Smooth muscle cell (in vitro differentiated cells): ENCODE data around the gene AMMECR1. TPM values are rescaled to one million over a fixed set of nuclear protein-coding genes. Genes with fewer than 3 reads are reported as not detected.

Experiments
- DNase-seq: peaks from one replicate; lab custom pipeline; 2025; ENCODE audit not compliant: unreplicated experiment; lab: John Stamatoyannopoulos, UW
- H2AFZ ChIP-seq: fragments of 200-600 bp; sonication (generic); 2 replicates; pipeline ENCODE4 v1.6.0; 2016; ENCODE audit warnings: antibody characterized with exemption, low read depth, mild to moderate bottlenecking
- H3F3A ChIP-seq: fragments of 200-600 bp; sonication (generic); 2 replicates; pipeline ENCODE4 v1.6.0; 2017; ENCODE audit warnings: antibody characterized with exemption, low read depth
- H3K27ac ChIP-seq: fragments of 200-600 bp; sonication (generic); 2 replicates; pipeline ENCODE4 v1.5.1; 2016; ENCODE audit warnings: low read depth, mild to moderate bottlenecking
- H3K27me3 ChIP-seq: fragments of 200-600 bp; sonication (generic); 2 replicates; pipeline ENCODE4 v1.6.1; 2016; ENCODE audit warnings: low read depth, mild to moderate bottlenecking
- H3K36me3 ChIP-seq: fragments of 200-600 bp; sonication (generic); 2 replicates; pipeline ENCODE4 v1.5.1; 2016; ENCODE audit warnings: low read depth
- H3K4me1 ChIP-seq: fragments of 200-600 bp; sonication (generic); 2 replicates; pipeline ENCODE4 v1.5.1; 2016; ENCODE audit warnings: low read depth
- H3K4me2 ChIP-seq: fragments of 200-600 bp; sonication (generic); 2 replicates; pipeline ENCODE4 v1.6.0; 2016; ENCODE audit warnings: mild to moderate bottlenecking
- H3K4me3 ChIP-seq: fragments of 200-600 bp; sonication (generic); 2 replicates; pipeline ENCODE4 v1.5.1; 2016; ENCODE audit warnings: mild to moderate bottlenecking
- H3K79me2 ChIP-seq: fragments of 200-600 bp; sonication (generic); 2 replicates; pipeline ENCODE4 v1.6.0; 2016; ENCODE audit warnings: low read depth, mild to moderate bottlenecking
- H3K9ac ChIP-seq: fragments of 200-600 bp; sonication (generic); 2 replicates; pipeline ENCODE4 v1.6.0; 2016; ENCODE audit warnings: low read depth
- H3K9me3 ChIP-seq: fragments of 200-600 bp; sonication (generic); replicated peaks from 2 replicates; pipeline ENCODE4 v1.5.1; 2016; ENCODE audit warnings: low read depth
- H4K20me1 ChIP-seq: fragments of 200-600 bp; sonication (generic); 2 replicates; pipeline ENCODE4 v1.6.0; 2016; ENCODE audit warnings: low read depth
- WGBS: methylation state at CpG from one replicate; pipeline ENCODE4 v1.1.7; 2016; ENCODE audit warnings: low lambda C conversion rate; 5-methylcytosine and 5-hydroxymethylcytosine counted together
- polyA plus RNA-seq: library from polyadenylated mRNA; unstranded; fragments of >200 nt; fragmentation: Nextera tagmentation; extraction: Ambion mirVana; gene quantifications from 2 replicates; pipeline ENCODE4 v1.2.1, GENCODE V29; 2016
- total RNA-seq: library from RNA; depleted of rRNA; stranded (reverse); fragments of >200 nt; gene quantifications from 2 replicates; pipeline ENCODE4 v1.2.3, GENCODE V29; 2014
- TF ChIP-seq, protein P1 (sequence below): fragments of 200-600 bp; sonication (generic); IDR thresholded peaks from 2 replicates; pipeline ENCODE4 v1.5.1; 2017; ENCODE audit warnings: borderline replicate concordance, mild to moderate bottlenecking, antibody characterized with exemption; ENCODE audit not compliant: insufficient read depth, poor library complexity, severe bottlenecking

AMMECR1 gene
- total and polyA plus RNA-seq, 2 experiments from 2014 or later: 5.5 to 19.6 TPM

DNA sequence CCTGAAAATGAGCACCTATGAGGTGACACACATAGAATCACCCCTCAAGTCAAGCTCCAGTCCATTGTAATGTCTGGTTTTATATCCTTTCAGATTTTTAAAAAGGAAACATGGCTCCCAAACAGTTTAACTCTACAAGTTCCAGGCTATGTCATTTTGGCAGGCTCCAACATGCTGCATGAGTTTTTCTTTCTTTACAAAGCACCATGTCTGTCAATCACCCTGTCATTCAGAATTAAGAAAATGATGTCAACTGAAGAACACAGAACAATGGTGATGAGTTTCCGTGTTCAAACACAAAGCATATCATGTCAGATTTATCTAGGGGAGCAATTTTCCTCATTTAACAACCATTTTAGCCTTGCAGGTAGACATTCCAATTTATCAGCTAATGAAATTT is 106.5 kb downstream of the AMMECR1 start:
- Histone ChIP-seq H3K27me3 (no peaks in the 10 kb centered on the region), H3K4me2 (no peak overlapping the region), H3K4me3 (no peak overlapping the region), H4K20me1 (no peaks in the 10 kb centered on the region), H3K36me3 (no peaks in the 10 kb centered on the region), H3K79me2 (no peaks in the 10 kb centered on the region), H3F3A (no peaks in the 10 kb centered on the region), H2AFZ (no peak overlapping the region), H3K27ac (peak overlapping the region; percentile 91), H3K9ac (peak overlapping the region; percentile 46), H3K4me1 (no peaks in the 10 kb centered on the region), H3K9me3 (no peaks in the 10 kb centered on the region)
- TF ChIP-seq, protein P1, sequence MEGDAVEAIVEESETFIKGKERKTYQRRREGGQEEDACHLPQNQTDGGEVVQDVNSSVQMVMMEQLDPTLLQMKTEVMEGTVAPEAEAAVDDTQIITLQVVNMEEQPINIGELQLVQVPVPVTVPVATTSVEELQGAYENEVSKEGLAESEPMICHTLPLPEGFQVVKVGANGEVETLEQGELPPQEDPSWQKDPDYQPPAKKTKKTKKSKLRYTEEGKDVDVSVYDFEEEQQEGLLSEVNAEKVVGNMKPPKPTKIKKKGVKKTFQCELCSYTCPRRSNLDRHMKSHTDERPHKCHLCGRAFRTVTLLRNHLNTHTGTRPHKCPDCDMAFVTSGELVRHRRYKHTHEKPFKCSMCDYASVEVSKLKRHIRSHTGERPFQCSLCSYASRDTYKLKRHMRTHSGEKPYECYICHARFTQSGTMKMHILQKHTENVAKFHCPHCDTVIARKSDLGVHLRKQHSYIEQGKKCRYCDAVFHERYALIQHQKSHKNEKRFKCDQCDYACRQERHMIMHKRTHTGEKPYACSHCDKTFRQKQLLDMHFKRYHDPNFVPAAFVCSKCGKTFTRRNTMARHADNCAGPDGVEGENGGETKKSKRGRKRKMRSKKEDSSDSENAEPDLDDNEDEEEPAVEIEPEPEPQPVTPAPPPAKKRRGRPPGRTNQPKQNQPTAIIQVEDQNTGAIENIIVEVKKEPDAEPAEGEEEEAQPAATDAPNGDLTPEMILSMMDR: no peak
- 62% methylated on average over 1 of the region's 1 CpG for WGBS
- DNase-seq: no peak

DNA sequence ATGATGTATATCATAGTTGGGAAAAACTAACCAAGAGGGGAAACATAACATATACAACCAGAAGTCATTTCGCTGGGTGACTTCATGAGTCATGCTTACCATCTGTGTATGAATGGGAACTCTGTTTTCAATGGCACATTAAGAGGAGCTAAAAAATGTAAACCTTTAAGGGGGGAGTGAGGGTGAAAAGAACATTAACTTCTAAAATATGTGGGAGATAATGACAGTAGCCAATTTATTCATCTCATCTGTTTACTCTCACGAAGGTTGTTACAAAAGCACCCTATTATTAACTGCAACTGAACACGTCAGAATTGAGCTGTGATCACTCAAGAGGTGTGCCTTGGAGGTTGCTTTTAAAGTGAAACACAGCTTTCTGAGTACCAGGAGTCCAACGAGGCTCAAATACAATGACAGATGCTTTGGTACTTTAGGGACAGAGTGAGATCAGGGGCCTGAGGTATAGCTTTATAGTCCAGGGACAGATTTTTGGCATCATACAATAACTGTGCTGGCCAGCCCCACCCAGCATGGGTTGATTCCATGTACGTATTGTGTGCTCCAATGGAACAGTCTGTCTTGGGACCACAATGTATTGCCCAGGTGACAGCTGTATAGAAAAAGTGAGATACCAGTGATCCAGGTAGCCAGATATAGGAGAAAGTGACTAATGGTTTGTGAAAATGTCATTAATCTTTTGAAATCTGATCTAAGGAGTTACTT is 107.3 kb downstream of the AMMECR1 start:
- TF ChIP-seq, protein P1: no peak
- peak overlapping the region; percentile 68 for H3K4me2 ChIP-seq
- no peak for DNase-seq

DNA sequence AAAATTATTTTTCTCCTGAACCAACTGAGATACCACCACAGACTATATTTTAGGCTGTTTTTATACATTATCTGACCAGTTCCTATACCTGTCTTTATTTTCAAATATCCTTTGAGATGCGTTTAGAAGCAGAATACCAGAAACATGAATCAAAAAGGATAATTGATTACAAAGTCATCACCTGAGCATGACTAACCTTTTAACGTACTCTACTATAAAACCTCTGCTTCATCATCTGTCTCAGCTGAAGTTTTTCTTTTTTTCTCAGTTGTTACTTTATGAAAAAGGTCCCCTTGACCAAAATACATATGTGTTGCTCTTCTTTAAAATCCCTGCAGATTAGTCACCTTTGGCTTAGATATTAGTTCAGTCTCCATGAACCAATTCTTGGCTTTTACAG is 109.8 kb downstream of the AMMECR1 start:
- Histone ChIP-seq H3K27ac (peak overlapping the region; percentile 91), H3K4me3 (no peak overlapping the region)
- TF ChIP-seq, protein P1: no peak

More for the DNA sequence above, 107.3 kb downstream of the AMMECR1 start:
- H3K27ac ChIP-seq: peak overlapping the region; percentile 91
- no peaks in the 10 kb centered on the region for H3K27me3 ChIP-seq
- WGBS: 27% methylated on average over 5 of the region's 5 CpGs
- H3K9ac ChIP-seq: peak overlapping the region; percentile 61
- no peak overlapping the region for H2AFZ ChIP-seq
- H3K36me3 ChIP-seq: no peaks in the 10 kb centered on the region
- H4K20me1 ChIP-seq: no peaks in the 10 kb centered on the region
- H3K79me2 ChIP-seq: no peaks in the 10 kb centered on the region
- H3K9me3 ChIP-seq: no peaks in the 10 kb centered on the region
- no peak overlapping the region for H3K4me3 ChIP-seq
- no peaks in the 10 kb centered on the region for H3F3A ChIP-seq
- H3K4me1 ChIP-seq: no peaks in the 10 kb centered on the region

DNA sequence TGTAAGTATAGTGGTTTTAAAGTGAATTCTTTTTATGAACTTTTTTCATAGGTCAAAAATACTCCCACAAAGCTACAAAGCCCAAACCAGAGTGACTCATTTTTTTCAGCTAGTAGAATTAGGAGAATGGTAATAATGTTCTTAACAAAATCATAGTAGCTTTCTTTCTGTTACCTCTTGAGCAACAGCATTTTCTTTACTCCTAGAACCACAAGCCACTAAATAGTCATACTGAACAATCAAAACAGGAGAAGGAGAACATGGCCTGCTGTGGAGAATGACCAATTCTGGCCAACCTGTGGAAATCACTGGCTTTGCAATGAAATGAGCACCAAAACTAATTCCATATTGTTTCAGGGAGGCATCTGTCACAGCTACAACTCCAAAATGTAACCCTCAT is 112.9 kb downstream of the AMMECR1 start:
- Histone ChIP-seq H3K27ac (peak overlapping the region; percentile 36), H3F3A (no peaks in the 10 kb centered on the region), H3K79me2 (no peaks in the 10 kb centered on the region), H3K9me3 (no peaks in the 10 kb centered on the region), H3K4me2 (no peak overlapping the region), H3K9ac (no peak overlapping the region), H3K36me3 (no peaks in the 10 kb centered on the region), H3K27me3 (no peaks in the 10 kb centered on the region), H4K20me1 (no peaks in the 10 kb centered on the region), H2AFZ (no peak overlapping the region), H3K4me3 (no peak overlapping the region), H3K4me1 (peaks cover 3% of the 10 kb centered on the region)
- DNase-seq: no peak
- TF ChIP-seq, protein P1: no peak

More for the DNA sequence above, 109.8 kb downstream of the AMMECR1 start:
- no peak overlapping the region for H3K9ac ChIP-seq
- WGBS: 56% methylated on average over 2 of the region's 2 CpGs
- no peak for DNase-seq
- no peak overlapping the region for H2AFZ ChIP-seq
- no peaks in the 10 kb centered on the region for H3K79me2 ChIP-seq
- peaks cover 3% of the 10 kb centered on the region for H3K4me1 ChIP-seq
- H3K36me3 ChIP-seq: no peaks in the 10 kb centered on the region
- H4K20me1 ChIP-seq: no peaks in the 10 kb centered on the region
- no peaks in the 10 kb centered on the region for H3K9me3 ChIP-seq
- no peaks in the 10 kb centered on the region for H3K27me3 ChIP-seq
- no peaks in the 10 kb centered on the region for H3F3A ChIP-seq
- no peak overlapping the region for H3K4me2 ChIP-seq
